Measurements from ENCODE around the gene RRH. TPM values are rescaled to one million over a fixed set of nuclear protein-coding genes. Genes with fewer than 3 reads are reported as not detected.
"Not testable (repeated sequence)": the region's sequence is repeated elsewhere in the genome, so short reads cannot be mapped to it uniquely, and the experiment has no call there.

The RRH gene
- total RNA-seq, 1 experiment from 2014 or later = not detected

DNA sequence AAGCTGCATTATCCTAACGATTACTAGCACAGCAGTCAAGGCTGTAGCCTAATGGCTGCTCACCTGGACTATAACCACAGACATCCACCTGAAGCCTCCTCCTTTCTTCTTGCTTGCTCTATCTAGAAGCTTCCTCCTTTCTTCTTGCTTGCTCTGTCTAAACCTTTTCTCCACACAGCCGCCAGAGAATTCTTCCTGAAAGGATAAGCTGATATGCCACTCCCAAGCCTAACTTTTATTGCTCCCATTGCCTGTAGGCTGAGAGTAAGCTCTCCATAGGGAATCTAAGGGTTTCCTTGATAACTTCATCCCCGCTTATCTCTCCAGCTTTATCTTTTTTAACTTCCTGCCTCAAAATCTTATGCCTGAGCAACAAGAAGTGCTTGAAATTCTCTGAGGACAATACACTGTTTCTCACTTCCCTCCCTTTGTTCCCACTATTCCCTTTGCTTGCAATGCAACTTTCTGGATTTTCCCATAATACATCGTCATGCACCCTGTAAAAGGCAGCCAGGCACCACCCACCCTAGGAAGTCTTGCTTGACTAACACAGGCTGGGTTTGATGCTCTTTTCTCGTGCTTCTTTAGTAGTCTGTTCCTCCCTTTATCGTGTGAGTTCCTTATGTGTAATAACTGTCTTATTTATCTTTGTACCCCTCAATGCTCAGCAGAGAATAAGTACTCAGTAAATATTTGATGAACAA lies 18.8 kb downstream of the RRH start:
- DNase-seq (ENCODE audit: low spot score) = no peak

DNA sequence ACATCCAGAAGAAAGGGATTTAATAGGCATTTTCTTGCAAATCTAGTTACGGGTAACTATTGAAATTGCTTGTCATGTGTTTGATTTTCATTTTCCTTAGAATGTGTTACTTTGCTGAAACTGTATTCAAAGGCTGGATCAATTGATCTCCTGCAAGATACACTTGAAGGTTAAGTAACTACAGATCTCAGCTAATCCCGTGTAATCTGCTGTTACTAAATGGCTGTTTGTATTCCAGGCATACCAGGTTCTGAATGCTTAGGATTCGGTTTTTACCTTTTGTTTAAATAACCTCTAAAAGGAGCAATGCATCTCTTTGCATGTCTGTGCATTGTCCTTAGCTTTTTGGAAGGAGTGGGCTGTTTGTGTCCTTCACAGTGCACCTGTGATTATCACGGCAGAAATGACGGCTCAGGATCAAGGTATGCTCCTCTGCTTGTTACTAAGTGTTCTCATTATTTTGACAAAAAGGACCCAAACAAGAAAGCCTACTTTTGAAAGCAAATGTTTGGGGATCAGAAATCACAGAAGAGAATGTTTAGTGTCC lies 20.2 kb downstream of the RRH start, which contains the start of gene LRIT3:
LRIT3 (plus strand) TSS at position 212 of the 547 bp plus-strand sequence; CDS start at position 307, 95 bp downstream.
- DNase-seq (ENCODE audit: low spot score) = no peak

DNA sequence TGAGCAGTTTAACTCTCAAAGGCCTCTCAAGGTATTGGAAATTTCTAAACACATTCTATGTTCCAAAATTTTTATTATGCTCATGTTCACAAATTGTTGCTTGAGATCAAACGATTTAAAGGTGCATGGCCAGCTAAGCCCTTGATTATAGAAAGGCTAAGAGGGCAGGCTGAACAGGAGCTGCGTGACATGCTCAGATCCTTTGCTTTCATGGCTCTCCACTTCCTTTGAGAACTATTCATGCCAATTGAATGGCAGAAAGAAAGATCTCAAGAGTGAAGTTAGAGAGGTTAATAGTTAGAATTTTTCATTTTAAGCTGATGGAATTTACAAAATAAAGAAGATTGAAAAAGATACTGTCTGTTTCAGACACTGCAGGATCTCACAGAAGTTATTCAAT lies 20.7 kb downstream of the RRH start:
- no peak for DNase-seq (ENCODE audit: low spot score)

DNA sequence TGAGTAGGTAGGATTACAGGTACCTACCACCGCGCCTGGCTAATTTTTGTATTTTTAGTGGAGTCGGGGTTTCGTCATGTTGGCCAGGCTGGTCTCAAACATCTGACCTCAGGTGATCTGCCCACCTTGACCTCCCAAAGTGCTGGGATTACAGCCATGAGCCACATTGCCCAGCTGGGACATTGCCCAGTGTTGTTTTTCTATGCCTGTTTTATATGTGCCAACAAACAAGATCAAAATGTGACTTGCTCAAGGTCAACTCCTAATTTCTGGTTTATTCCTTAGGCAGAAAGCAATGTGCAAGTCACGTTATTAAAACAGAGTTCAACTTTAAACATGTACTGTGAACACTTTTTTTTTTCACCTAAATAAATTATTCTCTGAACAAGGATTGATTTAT lies 22.8 kb downstream of the RRH start:
- DNase-seq (ENCODE audit: low spot score) = no peak

DNA sequence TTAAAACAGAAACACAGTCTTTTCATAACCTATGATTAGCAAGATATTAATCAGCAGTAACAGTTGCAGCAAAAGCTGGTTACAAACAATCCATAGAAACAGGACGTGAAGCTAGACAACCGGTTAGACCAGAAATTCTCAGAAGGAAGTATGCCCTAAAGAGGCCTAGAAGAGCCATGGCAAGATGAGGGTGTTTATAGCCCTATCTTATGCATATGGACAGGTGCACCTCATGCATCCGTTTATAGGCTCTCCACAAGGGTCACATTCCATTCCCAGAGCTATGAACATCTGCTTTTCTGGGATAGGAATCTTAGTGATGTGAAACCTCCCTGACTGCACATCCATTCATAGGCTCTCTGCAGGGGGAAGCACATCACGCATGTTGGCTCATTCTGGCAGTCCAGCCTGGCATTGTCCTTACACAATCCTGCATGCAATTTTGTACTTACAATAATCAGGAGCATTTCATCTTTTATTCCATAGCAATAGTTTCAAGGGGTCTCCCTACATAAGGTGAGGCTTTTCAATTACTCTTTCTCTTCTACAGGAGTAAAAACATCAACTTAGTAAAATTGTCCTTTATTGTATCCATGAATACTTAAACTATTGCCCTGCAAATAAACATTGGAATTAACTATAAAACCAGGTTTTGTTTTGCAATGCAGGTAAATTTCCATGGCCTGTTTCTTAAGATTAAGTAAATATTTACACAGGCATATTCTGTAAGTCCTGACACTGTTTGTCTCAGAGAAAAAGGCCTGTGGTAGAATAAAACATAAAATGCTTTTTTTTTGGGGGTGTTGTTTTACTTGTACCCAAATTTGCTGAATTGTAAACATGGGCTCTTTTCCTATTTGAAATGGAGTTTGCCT lies 31.9 kb downstream of the RRH start:
- not testable (repeated sequence) for DNase-seq (ENCODE audit: low spot score)

DNA sequence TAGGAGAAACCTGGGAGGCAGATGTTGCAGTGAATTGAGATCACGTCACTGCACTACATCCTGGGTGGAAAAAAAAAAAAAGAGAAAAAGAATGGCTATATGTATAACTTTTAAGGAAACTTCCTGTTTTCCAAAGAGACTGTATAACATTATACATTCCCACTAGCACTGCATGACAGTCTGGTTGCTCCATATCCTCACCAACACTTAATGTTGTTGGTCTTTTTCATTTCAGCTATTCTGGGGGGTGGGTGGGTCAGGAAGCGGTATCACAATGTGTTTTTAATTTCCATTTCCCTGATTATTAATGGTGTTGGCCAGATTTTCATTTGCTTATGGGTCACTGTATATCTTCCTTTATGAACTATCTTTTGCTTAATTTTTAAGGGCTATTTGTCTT lies 33.5 kb downstream of the RRH start:
- DNase-seq (ENCODE audit: low spot score) = no peak

DNA sequence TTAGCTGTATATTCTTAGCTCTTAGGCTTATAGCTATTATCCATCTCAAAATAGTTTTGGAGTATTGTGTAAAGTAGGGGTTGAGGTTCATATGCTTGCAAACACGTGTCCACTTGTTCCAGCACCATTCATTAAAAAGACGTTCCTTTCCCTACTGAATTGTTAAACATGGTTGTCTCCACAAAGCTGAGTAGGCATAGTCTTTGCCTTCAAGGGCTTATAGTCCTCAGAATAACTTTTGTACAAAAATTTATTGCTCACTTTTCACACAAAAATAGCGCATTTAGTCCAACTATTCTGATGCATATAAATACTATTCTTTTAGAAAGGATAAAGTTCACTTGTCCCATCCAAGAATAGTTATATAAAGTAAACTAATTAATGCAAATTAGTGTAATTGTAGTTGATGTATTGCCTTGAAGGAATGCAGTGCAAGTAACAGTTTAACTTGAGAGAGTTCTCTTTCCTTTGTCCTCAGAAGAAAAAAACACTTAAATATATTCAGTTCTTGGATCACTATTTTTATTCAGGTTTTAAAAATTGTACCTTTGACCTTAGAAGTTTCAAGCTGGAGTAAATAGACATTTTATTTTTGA lies 34.2 kb downstream of the RRH start:
- DNase-seq (ENCODE audit: low spot score) = no peak

DNA sequence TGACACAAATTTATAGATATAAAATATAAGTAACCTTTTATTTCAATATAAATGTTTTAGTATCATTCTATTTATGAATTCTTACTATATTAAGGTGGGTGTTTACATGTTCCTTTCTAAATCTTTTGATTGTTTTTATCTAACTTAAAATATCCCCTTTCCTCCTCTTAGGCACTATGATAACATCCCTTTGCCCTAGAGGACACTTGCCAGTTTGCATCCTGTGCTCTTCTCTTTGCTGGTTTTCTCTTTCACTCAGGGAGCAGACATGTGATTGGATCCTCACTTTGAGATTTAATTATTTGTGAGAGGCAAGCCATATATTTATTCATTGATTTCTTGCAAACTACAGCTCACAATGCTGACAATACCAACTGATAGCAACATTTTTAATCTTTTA lies 36.4 kb downstream of the RRH start:
- DNase-seq (ENCODE audit: low spot score) = no peak

DNA sequence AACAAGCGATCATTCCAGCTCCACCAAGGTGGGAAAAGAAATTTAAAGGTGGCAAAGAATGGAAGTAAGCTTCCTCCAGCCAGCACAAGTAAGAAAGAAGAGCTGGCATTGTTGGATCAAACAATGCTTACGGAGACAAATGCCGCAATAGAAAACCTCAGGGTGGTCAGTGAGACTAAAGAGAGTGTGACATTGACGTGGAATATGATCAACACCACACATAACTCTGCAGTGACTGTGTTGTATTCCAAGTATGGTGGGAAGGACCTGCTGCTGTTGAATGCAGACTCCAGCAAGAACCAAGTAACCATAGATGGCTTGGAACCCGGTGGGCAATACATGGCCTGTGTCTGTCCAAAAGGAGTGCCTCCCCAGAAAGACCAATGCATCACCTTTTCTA lies 42.3 kb downstream of the RRH start:
- DNase-seq (ENCODE audit: low spot score) = no peak

DNA sequence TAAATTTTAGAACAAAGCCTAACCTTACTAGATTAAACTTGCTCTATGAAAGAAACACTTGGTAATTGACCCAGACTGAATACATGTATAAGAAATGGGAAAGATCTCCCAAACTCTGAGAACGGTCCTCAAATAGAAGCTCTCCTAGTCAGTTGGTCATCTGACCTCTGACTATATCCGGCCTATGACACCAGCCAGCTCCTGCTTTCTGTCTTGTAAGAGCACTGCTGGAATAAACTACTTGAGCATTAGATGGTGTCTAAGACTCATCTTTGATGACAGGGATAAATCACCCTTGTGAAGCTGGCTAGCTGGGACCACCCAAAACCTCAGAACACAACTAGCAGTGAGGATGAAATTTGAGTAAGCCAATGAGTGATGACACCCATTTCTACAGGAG lies 44.3 kb downstream of the RRH start:
- no peak for DNase-seq (ENCODE audit: low spot score)

DNA sequence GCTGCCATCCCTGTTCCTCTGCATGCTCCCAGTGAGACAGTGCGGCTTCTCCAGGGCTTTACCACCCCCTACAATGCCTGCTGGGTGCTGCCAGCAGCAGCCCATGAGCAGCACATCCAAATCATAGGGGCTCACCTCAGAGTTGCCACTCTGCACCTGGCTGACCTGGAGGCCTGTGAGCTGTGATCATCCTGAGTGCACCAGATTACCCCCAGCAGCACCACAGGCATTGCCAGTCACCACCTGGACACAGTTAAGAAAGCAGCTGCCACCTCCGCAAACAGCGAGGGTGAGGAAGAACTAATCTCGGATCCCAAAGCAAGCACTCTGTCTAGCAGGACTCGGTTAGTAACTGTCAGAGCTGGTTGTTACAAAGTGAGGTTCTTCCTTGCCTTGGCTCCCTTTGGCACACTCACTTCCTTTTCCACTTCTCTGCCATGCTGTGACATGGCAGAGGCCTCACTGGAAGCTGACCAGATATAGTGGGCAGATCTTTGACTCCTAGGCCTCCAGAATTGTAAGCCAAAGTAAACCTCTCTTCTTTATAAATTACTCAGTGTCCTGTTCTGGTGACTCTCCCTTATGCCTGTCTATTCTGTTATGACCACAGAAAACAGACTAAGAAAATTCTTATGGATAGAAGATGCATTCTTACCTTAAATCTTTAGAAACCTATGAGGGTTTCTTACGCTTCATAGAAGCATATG lies 45.3 kb downstream of the RRH start:
- DNase-seq (ENCODE audit: low spot score) = no peak

DNA sequence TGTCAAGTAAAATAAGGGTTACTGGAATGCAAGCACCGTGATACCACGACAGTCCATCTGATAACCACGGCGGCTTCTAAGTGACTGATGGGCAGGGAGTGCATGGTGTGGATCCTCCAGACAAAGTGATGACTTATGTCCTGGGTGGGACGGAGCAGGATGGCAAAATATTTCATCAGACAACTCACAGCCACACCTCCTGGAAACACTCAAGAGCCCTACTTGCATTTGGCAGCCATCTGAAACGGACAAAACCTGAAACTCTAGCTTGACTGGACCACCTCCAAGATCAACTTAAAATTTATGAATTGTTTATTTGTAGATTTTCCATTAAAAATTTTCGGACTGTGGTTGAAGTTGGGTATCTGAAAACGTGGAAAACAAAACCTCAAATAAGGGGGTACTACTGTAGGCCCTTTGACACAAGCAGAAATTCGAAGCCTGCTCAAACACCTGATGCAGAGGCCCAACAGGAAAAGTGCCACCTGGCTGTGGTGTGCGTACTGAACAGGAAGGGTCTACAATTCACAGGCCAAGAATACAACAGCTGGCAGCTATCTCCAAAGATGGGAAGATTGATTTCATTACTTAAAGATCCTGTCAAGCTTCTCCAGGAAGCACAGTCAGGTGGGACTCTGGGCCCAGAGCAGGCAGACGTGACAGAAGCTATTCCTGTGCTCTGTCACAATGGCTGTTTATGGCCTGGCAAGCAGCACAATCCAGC lies 46.2 kb downstream of the RRH start:
- no peak for DNase-seq (ENCODE audit: low spot score)

DNA sequence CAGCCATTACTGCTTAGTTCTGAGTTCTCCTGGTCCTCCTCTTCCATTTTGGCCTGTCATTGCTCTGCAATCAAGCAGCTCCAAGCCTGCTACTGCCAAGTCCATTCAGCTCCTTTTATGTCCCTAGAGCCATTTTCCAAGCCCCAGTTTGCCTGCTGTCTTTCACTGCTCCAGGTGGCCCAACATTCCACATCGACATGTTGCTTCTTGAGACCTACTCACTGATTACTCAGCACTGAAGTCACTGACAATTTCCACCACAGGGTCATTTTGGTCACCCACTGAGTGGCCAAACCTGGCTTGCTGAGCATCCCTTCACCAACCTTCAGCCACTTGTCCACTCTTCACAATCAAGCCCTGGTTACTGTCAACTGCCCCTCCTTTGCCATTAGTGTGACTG lies 47.3 kb downstream of the RRH start:
- no peak for DNase-seq (ENCODE audit: low spot score)

DNA sequence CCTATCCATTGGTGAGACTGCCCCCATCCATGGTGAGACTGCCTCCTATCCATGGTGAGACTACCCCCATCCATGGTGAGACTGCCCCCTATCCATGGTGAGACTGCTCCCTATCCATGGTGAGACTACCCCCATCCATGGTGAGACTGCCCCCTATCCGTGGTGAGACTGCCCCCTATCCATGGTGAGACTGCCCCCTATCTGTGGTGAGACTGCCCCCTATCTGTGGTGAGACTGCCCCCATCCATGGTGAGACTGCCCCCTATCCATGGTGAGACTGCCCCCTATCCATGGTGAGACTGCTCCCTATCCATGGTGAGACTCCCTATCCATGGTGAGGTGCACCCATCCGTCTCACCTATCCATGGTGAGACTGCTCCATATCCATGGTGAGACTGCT lies 47.8 kb downstream of the RRH start:
- not testable (repeated sequence) for DNase-seq (ENCODE audit: low spot score)

DNA sequence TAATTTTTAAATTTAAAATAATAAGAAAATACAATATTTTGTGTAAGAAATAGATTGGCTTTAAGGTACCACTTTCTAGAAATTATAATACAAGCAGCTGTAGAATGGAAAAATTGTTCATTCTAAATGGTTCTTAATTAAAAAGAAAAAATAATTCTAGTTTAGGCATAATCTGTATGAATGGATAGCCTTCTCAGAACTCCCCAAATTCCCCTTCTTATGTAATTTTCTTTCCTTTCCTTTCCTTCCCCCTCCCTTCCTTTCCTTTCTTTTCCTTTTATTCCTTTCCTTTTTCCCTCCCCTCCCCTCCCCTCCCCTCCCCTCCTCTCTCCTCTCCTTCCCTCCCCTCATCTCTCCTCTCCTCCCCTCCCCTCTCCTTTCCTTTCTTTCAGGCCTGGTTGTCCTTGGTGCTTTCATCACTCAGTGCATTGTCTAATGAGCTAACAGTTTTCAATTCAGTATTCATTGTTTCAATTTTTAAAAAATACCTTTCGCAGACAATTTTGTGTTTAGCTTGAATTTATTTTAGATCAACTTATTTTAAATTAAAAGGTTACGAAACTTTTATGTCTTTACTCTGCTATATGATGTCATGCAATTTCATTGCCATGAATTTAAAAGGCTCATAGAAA lies 49.0 kb downstream of the RRH start:
- DNase-seq (ENCODE audit: low spot score) = no peak

DNA sequence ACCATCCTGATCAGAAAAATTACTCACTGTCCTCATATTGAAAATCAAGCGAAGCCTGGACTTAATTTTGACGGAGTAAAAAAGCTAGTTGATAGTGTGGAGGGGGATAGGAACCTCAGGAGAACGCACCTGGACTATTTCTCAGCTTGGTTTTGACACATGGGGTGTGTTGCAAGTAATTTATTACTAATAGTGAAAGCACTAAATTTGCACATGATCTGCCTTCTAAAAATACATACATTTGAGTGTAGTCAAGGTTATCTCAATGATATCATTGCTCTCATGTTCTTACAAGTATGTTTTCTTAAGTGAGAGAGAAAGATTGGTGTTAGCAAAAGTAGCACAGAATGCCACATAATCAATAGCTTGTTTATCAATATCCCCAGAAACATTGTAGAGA lies 49.6 kb downstream of the RRH start:
- no peak for DNase-seq (ENCODE audit: low spot score)

DNA sequence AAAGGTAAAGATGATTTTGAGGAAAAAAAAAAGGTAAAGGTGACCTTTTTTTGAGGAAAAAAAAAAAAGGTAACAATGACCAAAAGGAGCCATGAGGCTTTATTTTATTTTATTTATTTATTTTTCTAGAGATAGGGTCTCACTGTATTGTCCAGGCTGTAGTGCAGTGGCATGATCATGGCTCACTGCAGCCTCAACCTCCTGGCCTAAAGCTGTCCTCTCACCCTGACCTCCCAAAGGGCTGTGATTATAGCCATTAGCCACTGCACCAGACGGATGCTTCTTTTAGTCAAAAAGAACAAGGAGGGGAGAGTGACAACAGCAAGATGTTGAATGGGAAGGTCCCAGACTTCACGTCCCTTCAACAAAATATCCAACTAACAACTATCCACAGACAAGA lies 50.6 kb downstream of the RRH start:
- no peak for DNase-seq (ENCODE audit: low spot score)

DNA sequence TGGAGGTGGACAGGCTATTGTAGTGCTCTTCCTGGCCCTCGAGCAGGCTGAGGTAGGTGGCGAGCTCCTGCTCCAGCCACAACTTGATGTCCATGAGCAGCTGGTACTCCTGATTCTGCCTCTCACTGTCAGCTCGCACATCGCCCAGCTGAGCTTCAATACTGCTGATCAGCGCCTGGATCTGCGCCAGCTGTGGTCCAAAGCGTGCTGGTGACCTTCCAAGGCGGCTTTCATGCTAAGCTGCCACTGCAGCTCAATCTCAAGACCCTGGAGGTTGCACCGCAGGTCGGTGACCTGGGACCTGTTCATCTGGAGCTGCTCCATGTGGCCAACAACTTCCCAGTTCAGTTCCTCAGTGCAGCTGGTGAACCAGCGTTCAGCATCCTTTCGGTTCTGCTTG lies 51.3 kb downstream of the RRH start:
- no peak for DNase-seq (ENCODE audit: low spot score)

DNA sequence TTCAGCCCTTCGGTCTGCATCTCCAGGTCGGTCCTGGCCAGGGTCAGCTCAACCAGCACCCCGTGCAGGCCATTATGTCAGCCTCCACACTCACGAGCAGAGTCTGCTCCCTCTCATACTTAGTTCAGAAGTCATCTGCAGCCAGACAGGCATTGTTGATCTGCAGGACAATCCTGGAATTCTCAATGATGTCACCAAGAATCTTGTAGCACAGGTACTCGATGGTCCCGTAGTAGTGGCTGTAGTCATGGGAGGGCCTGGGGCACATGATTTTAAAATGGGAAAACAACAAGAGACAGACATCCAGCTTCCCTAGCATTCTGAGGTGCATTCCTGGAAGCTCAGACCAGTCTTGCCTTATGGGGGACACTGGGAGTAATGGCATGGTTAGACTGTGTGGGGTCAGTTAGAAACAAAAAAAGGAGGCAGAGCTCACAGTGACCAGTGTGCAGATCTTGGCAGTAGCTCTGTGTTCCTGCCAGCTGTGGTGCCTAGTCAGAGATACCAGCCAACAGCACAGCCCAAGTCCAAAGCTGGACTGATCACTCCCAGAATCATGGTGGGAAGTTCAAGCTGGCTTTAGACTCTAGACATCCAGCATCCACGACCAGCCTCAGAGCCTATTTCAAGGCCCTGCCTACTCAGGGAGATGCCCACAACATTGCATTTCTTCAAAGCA lies 52.0 kb downstream of the RRH start:
- DNase-seq (ENCODE audit: low spot score) = no peak

DNA sequence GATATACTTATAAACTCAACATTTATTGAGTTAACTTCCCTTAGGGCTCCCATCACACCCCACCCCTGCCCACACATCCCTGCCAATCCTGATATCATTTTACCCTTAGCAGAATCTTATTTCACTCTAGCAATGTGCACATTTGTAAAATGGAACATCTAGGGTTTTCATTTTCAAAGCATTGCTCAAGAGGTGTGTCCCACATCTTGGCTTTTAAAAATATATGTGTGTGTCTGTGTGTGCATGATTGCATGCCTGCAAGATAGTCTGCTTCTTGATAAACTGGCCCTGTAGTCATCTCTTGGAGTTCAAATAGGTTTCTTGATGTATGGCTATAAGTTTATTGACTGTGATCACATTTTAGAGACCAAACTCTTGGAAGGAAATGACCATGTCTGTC lies 58.5 kb downstream of the RRH start:
- DNase-seq (ENCODE audit: low spot score) = no peak

Data from HT-29 (cell line).